ENCODE data around the gene DIS3L2.

DIS3L2 gene

GRCh38 chr2:232350804-232351685 is 389.5 kb downstream of the DIS3L2 start:
- CTCF ChIA-PET = interaction anchor here (1.4 kb wide), 1 partner anchor 15 kb away, joined by 3 read pairs; no protein-coding TSS in a partner anchor
- POLR2A ChIA-PET = no interaction called here
- TF ChIP-seq, protein P1, sequence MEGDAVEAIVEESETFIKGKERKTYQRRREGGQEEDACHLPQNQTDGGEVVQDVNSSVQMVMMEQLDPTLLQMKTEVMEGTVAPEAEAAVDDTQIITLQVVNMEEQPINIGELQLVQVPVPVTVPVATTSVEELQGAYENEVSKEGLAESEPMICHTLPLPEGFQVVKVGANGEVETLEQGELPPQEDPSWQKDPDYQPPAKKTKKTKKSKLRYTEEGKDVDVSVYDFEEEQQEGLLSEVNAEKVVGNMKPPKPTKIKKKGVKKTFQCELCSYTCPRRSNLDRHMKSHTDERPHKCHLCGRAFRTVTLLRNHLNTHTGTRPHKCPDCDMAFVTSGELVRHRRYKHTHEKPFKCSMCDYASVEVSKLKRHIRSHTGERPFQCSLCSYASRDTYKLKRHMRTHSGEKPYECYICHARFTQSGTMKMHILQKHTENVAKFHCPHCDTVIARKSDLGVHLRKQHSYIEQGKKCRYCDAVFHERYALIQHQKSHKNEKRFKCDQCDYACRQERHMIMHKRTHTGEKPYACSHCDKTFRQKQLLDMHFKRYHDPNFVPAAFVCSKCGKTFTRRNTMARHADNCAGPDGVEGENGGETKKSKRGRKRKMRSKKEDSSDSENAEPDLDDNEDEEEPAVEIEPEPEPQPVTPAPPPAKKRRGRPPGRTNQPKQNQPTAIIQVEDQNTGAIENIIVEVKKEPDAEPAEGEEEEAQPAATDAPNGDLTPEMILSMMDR (IDR thresholded peaks at IDR 0.05; ENCODE audit: control extremely low read depth, extremely low read depth, low read depth, missing control alignments) = no peak
- DNase-seq (ENCODE audit: extremely low spot score) = no peak

DNA sequence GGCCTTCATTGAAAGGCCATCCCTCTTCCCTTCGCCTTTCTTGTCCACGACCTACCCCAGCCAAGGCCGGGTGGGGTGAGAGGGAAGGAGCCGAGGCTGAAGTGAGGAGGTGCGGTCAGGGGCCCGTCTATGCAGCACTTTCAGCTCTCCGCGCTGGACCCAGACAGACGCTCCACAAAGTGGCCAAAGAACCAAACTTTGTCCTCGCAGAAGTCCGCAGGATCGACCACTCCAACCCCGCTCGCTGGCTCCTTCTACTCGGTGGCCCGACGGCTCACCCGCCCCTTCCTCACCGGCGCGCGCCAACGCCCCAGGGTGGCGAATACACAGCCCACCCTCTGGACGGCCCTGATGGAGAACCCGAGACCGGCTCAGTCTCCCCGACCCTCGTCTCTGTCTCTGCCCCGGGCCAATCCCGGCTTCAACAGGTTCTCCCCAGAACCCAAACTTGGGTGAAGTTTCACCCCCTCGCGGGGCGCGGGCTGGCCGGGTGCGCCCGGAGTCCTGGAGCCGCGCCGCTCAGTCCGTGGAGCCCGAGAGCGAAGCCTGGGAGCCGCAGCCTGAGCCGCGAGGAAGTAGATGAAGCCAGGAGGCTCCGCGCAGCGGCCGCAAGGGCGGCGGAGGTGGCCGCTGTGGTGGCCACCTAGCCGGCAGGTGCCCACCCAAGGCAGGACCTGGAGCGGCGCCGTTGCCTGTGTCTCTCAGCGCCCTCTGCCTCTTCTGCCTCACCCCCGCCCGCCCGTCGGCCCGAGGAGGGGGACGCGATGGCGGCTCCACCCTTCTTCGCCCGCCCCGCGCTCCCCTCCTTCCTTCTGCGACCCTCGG is 390.4 kb downstream of the DIS3L2 start:
- ChIA-PET CTCF (no interaction called here), POLR2A (no interaction called here)
- TF ChIP-seq, protein P1 (IDR thresholded peaks at IDR 0.05; ENCODE audit: control extremely low read depth, extremely low read depth, low read depth, missing control alignments) = no peak
- DNase-seq (ENCODE audit: extremely low spot score) = no peak

DNA sequence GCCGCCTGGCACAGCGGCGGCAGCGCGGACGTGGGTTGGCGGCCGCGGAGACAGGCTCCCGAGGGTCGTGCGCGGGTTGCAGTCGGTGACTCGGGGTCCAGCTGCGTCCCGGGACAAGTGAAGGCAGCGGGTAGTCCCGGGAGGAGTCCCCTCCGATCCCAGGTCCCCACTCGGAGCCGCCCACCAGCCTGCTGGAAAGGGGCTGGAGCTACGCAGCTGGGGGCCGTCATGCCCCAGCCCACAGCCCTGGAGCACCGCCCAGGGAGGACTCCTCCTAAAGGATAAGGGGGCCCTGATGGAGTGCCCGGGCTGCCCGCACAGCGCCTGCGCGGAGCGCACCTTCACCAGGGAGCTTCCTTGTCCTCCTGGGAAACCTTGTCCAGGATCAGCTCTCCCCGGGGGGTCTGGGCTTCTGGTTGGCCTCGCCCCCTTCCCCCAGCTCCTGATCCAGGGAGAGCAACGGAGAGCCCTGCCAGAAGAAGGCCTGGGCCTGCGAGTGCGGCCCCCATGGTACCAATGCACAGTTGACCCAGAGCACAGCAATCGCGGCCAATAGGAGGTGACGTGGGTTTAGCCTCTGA is 391.1 kb downstream of the DIS3L2 start:
- DNase-seq (ENCODE audit: extremely low spot score) = no peak
- ChIA-PET CTCF (no interaction called here), POLR2A (no interaction called here)
- TF ChIP-seq, protein P1 (IDR thresholded peaks at IDR 0.05; ENCODE audit: control extremely low read depth, extremely low read depth, low read depth, missing control alignments) = no peak

GRCh38 chr2:232353096-232353495 is 391.6 kb downstream of the DIS3L2 start:
- TF ChIP-seq, protein P1 (IDR thresholded peaks at IDR 0.05; ENCODE audit: control extremely low read depth, extremely low read depth, low read depth, missing control alignments) = no peak
- ChIA-PET CTCF (no interaction called here), POLR2A (no interaction called here)
- no peak for DNase-seq (ENCODE audit: extremely low spot score)

GRCh38 chr2:232353660-232354059 is 392.1 kb downstream of the DIS3L2 start:
- ChIA-PET POLR2A (no interaction called here), CTCF (no interaction called here)
- TF ChIP-seq, protein P1 (IDR thresholded peaks at IDR 0.05; ENCODE audit: control extremely low read depth, extremely low read depth, low read depth, missing control alignments) = no peak
- DNase-seq (ENCODE audit: extremely low spot score) = no peak

DNA sequence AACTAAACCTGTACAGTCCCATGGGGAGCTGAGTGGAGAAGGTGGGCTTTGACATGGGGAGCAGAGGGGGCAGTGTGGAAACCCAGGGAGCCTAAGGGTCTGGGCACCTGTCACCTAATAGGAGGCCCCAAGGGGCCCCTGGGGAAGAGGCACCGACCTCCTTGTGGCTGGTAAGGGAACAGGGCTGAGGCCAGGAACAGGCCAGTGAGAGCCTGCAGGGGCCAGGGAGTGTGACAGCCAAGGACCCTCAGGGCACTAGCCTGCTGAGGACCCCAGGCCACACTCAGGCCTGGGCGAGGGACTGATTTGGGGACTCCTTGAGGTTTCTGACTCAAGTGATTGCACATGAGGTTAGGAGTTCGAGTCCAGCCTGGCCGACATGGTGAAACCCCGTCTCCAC is 392.6 kb downstream of the DIS3L2 start:
- ChIA-PET POLR2A (no interaction called here), CTCF (no interaction called here)
- no peak for DNase-seq (ENCODE audit: extremely low spot score)
- TF ChIP-seq, protein P1 (IDR thresholded peaks at IDR 0.05; ENCODE audit: control extremely low read depth, extremely low read depth, low read depth, missing control alignments) = no peak
